GM21528 (cell line): Measurements from ENCODE around the gene MAGI1.
A peak's percentile ranks its signal among the peaks of the same experiment; 100 is the strongest.
"Not testable (repeated sequence)": the region's sequence is repeated elsewhere in the genome, so short reads cannot be mapped to it uniquely, and the experiment has no call there.

Source experiments
- ATAC-seq: cut with Tn5 transposase; IDR thresholded peaks from one replicate; pipeline ENCODE4 v1.9.1; 2021; ENCODE audit warnings: mild to moderate bottlenecking, moderate library complexity; ENCODE audit not compliant: unreplicated experiment, low FRiP score

MAGI1 gene

DNA sequence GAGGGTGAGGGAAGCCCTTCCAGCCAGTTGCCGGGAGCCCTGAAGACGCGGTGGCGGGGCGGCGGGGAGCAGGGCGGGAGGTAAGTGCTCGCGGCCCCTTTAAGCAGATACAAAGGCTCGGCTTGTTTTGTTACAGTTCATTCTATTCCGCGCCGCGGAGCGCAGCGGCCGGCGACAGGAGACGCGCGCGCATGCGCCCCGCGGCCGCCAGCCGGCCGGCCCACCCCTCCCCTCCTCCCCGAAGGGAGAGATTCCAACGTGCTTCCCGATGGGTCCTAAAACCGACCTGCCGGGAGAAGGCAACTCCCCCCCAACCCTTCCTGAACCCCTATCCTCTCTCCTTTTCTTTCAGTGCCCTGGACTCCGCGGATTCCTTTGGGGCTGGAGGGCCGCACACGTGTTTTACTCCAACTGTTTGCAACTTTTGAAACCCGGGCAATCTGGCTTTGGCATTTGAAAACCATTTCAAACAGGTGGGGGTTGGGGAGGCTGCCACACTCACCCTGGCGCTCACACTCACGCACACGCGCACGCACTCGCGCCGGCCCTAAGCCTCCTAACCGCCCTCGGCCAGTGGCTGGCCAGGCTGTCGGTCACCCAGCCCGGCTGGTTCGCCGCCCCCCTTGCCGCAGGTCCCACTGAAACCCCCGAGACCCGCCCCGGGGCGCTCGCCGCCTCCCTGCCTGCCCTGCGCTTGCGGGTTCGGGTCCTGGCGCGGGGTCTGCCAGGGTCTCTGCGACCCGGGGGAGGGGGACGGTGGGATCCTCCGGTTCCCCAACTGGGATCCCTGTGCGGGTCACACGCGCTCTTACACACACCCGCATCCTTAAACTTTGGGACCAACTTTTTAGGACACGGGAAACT is at the start of gene MAGI1:
Gene MAGI1, minus strand, starts transcription at position 193 of the 864 bp plus-strand sequence. CDS start 610 bp downstream, outside the sequence.
- ATAC-seq, result peak; percentile 83

DNA sequence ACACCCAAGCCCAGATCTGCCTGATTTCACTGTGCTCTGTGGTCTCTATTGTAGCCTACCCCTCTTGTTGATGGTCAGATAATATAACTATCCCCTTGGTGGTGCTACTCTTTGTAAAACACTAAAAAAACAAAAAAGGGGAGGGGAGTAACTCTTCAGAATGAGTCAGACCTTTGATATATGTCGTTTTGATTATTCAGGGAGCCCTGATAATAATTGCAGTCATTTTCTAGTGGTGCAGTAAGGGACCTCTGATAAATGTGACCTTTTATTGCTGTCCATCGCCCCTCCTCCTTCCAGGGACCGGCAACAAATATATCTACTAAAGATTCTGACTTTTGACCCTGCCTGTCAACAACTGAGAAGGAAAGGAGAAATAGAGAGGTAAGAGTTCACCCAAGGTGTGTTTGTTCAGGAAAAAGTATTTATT is 45.1 kb upstream of the MAGI1 start:
- no peak for ATAC-seq

GRCh38 chr3:66083096-66083678 is 44.5 kb upstream of the MAGI1 start:
- ATAC-seq, result no peak

DNA sequence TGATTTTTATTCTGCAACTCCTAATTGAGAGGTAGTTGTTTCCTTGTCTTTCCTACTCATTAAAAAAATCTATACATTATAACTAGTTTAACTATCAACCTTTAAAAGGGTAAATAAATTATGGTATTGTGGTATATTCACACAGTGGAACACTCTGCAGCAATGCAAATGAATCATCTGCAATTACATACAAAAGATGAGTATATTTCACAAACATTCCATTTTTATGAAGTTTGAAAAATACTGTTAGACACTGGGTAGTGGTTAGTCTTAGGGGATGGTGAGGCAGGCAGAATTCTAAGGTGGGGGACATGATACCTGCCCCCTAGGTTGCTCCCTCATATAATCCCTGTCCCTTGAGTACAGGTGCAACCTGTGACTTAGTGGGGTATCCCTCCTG is 44.0 kb upstream of the MAGI1 start:
- ATAC-seq, result no peak

DNA sequence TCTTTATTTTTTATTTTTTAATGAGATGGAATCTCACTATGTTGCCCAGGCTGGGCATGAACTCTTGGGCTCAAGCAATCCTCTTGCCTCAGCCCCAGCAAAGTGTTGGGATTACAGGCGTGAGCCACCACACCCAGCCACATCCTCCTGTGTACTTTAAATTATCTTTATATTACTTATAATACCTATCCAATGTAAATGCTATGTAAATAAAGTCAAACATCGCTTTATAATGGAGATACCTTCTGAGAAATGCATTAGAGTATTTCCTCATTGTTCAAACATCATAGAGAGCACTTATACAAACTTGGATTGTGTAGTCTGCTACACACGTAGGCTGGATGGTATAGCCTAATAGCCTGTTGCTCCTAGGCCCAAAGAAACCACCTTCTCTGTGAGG is 41.4 kb upstream of the MAGI1 start:
- no peak for ATAC-seq

DNA sequence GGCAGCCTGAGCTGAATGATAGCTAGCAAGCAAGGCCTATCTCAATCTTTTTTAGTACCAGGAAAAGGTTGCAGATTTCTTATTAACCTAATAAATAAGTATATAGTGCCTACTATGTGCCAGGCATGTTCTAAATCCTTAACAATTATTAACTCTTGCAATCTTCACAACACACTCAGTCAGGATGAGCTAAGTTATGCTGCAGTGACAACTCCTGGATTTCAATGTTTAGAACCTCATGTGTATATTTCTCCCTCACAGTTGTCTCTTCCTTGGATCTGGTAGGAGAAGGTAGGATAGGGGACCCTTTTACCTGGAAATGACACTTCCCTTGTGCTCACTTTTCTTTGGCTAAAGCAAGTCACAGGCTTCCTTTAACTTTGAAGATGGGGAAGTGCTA is 39.3 kb upstream of the MAGI1 start:
- no peak for ATAC-seq

GRCh38 chr3:66076861-66077470 is 38.2 kb upstream of the MAGI1 start:
- ATAC-seq, result no peak

DNA sequence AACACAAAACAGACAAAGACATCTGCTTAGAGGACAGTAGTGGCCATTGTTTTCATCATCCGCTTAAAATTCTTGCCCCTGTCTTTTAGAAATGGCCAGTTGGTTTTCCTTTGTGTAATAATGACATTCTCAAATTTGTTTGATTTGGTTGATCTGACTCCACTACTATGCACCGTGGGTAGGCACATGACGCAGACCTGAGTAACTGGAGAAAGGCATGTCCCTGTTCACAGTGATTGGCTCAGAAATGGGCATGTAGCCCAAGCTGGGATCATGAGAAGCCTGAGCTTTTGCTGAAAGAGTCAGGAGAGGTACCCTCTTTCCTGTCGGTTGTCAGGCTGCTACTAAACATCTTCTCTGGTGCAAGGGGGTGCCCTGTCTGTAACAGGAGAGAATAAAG is 36.6 kb upstream of the MAGI1 start:
- no peak for ATAC-seq

DNA sequence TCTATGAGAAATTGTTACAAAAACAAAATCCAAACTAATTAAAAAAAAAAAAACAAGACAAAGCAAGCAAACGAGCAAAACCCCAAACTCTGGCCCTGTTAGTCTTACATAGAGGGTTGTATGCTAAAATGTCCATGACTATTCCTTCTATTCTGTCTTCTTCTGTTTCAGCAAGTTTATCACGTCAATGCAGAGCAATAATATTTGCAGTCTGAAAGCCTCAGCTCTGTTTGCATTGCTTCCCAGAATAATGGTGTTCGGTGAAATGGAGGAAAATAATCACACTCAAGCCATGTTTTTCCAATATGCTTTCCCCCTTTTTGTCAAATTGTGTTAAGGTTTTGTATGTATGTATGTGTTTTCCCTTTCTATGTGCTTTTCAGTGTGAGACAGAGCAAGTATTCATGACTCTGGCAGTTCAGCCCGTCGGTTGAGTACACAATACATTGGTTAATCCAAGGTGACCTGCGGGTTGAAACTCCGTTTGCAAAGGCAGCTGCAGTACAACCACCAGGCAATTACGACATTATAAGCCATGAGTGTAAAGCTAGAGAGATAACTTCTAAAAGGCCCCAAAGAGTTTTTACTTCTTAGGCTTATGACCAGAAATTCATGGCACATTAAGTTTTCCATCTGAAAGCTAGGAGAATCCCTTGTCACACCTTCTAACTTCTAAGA is 34.9 kb upstream of the MAGI1 start:
- no peak for ATAC-seq

GRCh38 chr3:66068255-66068654 is 29.5 kb upstream of the MAGI1 start:
- no peak for ATAC-seq

DNA sequence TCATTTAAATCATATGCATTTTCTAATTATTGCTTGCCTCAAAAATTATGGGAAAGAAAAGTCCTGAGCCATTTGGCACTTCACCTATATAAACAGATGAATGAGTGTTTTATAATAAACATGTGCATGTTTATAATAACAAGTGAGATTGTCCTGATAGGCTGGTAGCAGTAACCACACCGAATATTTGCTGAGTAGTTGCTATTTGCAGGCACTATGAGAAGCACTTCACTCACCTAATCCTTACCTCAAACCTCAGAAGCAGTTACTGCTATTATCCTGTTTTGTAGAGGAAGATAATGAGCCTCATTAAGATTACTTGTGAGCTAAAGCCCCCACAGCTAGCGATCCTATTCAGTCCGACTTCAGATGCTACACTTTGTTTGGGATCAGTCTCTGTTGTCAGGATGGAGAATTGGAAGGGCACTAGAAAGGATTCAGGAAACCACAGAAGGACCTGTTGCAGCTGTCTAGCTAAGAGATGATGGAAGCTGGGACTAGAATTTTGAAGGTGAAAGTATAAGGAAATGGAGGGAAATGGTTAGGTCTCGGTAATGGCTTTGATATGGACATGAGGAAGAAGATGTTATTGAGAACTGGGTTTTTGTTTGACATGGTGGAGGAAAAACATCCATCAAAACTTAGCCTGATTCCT is 28.4 kb upstream of the MAGI1 start:
- ATAC-seq, result no peak

GRCh38 chr3:66055289-66055688 is 16.6 kb upstream of the MAGI1 start:
- no peak for ATAC-seq

- no peak for ATAC-seq
Observed at GRCh38 chr3:66053550-66054094, 14.9 kb upstream of the MAGI1 start.

GRCh38 chr3:66052721-66053549 is 14.2 kb upstream of the MAGI1 start:
- ATAC-seq, result no peak

DNA sequence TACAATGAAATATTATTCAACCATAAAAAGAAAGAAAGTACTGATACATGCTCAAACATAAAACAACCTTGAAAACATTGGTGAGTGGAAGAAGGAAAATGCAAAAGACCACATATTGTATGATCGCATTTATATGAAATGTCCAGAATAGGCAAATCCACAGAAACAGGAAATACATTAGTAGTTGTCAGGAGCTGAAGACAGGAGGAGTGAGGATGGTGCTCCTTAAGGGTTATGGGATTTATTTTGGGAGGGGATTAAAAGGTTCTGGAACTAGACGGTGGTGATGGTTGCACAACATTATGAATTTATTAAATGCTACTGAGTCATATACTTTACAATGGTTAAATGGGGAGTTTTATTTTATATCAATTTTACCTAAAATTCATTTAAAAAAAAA is 12.1 kb upstream of the MAGI1 start:
- no peak for ATAC-seq

DNA sequence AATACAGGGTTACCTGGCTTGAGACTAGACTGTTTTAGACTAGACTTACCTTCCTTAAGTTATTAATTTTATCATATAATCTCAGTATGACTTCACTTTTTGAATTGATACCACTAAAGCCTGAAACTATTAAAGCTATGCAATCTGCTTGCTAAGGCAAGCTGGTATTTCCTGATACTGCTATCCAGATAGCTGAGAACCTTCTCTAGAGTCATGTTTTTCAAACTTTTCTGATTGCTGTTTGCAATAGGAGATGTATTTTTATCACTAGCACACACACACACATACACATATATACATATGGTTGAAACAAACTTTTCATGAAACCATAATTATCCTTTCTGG is 9.3 kb upstream of the MAGI1 start:
- ATAC-seq, result no peak

- no peak for ATAC-seq
Observed at GRCh38 chr3:66047311-66048050, 8.8 kb upstream of the MAGI1 start.

- ATAC-seq, result not testable (repeated sequence)
Observed at GRCh38 chr3:66046321-66046720, 7.6 kb upstream of the MAGI1 start.

DNA sequence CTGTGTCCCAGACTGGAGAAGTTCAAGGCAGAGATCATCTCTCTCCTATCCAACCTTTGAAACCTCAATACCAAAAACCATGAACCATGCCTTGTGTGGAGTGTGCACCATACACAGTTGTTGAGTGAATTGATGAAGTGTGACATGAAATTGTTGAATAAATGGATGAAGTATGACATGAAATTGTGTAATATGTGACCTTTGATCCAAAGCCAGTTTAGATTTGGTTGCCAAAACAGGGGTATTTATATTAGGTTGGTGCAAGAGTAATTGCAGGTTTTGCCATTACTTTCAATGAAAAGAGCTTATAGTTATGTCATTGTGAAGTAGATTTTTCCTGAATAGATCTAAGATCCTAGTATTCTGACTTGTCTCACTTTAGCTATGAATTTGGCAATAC is 3.1 kb upstream of the MAGI1 start:
- ATAC-seq, result no peak
